Esophagus squamous epithelium (tissue), 4 donors: ENCODE results near the gene PRPSAP1.

Experiments
- POLR2A ChIP-seq, 4 donors: fragments of 450-650 bp; IDR thresholded peaks; one replicate each; pipeline ENCODE4 v1.6.1; 2017; ENCODE audit warnings: antibody characterized with exemption in 4 of 4, mild to moderate bottlenecking in 4 of 4, moderate library complexity in 3 of 4
- TF ChIP-seq, protein P1 (sequence below), 6 experiments: fragments of 450-650 bp in 4 of 6; fragments of 200-600 bp in 2 of 6; sonication (generic) in 2 of 6; IDR thresholded peaks; one replicate each; pipeline ENCODE4 v1.5.1; 2016 to 2019; ENCODE audit warnings: antibody characterized with exemption in 6 of 6, mild to moderate bottlenecking in 4 of 6, moderate library complexity in 4 of 6

DNA sequence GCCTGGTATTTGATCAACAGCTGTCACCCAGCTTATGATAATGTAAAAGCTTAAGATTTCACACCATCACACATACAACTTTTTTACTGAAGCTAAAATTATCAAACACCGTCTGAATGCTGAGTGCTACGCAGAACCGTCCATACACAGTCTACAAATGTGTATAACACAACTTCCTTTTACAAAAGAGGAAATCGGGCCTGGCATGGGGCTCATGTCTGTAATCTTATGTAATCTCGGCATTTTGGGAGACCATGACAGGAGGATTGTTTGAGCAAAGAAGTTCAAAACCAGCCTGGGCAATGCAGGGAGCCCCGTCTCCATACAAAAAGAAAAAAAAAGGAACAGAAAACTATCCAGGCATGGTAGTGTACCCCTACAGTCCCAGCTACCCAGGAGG lies 26.0 kb downstream of the PRPSAP1 start:
- TF ChIP-seq POLR2A (IDR thresholded peaks at IDR 0.05) = no peak
- TF ChIP-seq, protein P1, sequence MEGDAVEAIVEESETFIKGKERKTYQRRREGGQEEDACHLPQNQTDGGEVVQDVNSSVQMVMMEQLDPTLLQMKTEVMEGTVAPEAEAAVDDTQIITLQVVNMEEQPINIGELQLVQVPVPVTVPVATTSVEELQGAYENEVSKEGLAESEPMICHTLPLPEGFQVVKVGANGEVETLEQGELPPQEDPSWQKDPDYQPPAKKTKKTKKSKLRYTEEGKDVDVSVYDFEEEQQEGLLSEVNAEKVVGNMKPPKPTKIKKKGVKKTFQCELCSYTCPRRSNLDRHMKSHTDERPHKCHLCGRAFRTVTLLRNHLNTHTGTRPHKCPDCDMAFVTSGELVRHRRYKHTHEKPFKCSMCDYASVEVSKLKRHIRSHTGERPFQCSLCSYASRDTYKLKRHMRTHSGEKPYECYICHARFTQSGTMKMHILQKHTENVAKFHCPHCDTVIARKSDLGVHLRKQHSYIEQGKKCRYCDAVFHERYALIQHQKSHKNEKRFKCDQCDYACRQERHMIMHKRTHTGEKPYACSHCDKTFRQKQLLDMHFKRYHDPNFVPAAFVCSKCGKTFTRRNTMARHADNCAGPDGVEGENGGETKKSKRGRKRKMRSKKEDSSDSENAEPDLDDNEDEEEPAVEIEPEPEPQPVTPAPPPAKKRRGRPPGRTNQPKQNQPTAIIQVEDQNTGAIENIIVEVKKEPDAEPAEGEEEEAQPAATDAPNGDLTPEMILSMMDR (IDR thresholded peaks at IDR 0.05) = no peak
